Limb (tissue), 2 donors: ENCODE results near the gene PPOX.
A peak's percentile ranks its signal among the peaks of the same experiment; 100 is the strongest.

Experiments used
- DNase-seq, 2 donors: peaks; one replicate each; pipeline ENCODE4 v3.0.0-alpha.2; 2016; ENCODE audit errors: extremely low spot score in 2 of 2

Gene PPOX

DNA sequence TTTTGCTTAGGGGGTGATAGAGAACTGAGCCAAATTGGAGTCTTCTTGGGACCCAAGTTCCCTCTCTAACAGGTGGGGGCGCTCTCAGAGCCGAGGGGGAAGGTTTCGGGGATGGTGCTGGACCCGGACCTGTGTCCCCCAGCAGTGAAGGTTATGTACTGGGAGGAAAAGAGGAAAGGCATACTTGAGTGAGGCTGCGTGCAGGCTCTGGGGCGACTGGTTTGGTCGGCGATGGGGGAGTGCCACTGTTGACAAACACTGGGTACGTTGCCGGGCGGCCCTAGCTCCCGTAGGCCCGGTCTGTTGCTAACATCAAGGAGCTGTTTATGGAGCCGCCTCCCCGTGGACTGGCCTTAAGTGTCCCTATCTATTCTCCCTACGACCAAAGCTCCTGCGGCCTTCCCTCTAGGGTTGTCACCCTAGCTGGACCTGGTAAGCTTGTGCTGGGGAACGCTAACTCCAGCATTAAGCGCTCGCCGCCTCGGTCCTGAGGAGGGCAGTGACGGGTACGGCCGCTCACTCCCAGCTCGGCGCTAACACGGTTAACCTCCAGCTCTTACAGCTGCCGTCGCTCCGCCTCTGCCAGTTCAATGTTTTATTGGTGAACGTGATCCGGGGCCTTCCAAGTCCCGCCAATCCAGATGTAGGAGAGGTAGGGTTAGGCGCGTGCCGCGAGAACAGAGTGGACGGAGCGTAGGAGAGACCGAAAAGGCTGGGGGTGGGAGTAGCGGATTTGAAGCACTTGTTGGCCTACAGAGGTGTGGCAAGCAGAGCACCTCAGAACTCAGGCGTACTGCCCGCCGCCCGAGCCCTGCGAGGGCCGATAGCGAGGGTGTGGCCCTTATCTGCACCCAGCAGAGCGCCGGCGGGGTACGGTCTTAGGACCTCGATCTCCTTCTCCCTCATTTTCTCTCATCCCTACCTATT is at the start of gene PPOX:
PPOX (plus strand) TSS at position 685 of the 927 bp plus-strand sequence. CDS start 422 bp downstream, outside the sequence.
- DNase-seq, result peak; percentile 94 to 98

DNA sequence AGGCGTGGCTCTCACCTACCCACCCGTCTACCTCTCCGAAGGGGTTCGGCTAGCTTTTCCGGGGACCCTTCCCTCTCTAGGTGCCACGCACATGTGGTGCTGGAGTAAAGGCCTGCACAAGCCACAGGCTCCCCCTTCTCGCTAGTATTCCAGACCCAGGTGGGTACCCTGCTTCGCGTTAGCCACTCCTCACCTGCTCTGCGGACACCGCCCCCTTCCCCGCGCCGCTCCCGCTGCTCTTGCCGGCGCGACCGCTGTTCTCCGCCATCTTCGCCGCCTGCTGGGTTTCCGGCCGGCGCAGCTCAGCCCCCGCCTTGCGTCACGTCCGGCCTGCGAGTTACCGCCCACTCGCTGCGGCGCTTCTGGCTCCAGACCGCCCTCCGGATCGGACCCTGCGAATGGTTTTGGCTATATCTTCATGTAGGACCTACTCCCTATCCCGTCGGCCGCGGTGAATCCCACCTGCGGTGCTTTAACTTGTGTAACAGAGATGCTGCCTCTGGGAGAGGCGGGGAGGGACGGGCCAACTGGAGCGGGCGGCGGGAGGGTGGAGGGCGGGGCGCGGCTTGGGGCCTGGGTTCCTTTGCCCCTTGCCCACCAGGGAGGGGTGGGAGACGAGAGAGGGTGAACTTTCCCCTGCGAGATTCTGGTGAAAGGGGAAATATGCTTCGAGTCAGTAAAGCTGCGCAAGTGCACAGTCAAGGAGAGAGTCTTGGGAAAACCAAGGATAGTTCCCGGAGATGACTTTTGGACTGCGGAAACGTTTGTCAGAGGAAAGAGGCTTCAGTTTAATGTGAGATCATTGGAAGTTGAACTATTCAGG is 48.3 kb upstream of the PPOX start, which contains the start of the genes NIT1 and PFDN2:
NIT1 (plus strand) TSS at position 347 of the 823 bp plus-strand sequence; CDS start at position 419, 72 bp downstream.
PFDN2 (minus strand) TSS at position 279 of the 823 bp plus-strand sequence; CDS start at position 268, 11 bp downstream.
- DNase-seq, result peak; percentile 91 to 92

DNA sequence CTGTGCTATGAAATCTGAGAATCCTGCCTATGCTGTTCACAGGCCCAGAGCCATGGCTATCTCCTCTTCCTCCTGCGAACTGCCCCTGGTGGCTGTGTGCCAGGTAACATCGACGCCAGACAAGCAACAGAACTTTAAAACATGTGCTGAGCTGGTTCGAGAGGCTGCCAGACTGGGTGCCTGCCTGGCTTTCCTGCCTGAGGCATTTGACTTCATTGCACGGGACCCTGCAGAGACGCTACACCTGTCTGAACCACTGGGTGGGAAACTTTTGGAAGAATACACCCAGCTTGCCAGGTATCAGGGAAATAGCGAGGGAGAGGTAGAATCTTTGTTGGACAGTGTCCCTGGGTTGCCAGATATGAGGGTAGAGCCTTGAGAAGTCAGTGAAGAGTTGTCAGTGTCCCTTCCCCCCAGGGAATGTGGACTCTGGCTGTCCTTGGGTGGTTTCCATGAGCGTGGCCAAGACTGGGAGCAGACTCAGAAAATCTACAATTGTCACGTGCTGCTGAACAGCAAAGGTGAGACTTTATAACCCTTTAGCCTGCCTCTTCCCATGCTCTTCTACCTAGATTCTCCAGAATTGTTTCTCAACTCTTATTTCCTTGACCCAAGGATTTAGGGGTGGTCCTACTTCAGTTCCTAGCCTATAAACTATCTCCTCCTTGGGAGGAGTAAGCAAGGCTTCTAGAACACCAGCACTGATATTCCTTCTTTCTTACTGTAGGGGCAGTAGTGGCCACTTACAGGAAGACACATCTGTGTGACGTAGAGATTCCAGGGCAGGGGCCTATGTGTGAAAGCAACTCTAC is 46.9 kb upstream of the PPOX start:
- DNase-seq, result peak; percentile 41 to 79

DNA sequence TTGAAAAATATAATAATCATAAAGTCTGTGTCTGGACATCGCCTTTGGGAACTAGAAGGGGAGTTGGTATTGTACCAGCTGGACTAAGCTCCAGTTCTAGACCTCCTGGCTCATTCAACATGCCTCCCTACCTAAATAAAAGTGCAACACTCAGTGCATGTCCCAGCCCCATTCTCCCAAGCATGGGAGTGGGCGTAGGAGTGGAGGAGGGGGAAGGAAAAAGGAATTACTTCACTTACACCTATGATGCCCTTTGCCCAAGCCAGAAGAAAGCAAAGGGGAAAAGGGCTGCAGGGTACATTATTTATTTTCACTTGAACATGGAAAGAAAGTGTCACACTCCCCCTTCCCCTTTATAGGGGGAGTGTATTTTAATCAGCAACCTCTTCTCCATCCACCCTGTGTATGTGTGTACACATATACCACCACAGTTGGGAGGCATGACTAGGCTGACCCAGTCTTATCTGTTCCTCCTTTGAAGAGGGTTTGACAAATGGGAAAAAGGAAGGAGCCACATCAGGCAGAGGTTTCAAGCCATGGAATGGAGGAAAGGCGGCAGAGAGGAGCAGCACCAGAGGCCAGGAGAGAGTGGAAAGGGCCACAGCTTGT is 45.1 kb upstream of the PPOX start:
- DNase-seq, result no peak

DNA sequence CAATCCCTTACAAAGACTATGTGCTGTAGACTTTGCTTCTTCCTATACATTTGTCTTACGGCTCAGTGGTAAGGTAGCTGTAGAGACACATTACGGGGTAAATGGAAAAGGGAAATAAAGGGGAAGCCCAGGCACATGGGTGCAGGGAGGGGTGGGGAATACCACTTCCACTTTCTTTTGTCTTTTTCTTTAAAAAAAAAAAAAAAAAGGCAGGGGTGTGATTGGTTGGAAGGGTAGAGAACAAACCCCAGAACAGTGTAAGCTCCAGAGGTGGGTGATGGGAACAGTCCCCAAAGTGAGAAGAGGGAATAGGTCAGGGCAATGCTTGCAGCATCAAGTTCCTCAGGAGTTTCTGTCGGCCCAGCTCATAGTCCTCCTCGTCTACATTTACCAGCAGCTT is 44.4 kb upstream of the PPOX start:
- no peak for DNase-seq

DNA sequence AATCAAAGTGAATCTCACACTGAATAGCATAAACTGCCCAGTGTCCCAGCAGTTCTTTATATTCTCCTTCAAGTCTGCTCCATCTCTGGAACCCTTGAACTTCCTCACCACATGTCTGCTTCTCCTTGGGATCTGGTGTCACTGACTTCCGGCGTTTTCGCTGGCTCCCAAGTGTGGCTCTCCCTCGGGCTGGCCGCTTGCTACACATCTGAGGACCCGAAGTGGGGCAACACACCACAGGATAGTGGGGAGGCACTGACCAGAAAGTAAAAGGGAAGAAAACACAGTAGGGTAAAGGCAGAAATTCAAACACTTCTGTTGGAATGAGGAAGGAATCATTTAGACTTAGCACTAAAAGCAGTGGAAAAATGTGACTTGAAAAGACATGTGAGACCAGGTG is 43.3 kb upstream of the PPOX start:
- no peak for DNase-seq

DNA sequence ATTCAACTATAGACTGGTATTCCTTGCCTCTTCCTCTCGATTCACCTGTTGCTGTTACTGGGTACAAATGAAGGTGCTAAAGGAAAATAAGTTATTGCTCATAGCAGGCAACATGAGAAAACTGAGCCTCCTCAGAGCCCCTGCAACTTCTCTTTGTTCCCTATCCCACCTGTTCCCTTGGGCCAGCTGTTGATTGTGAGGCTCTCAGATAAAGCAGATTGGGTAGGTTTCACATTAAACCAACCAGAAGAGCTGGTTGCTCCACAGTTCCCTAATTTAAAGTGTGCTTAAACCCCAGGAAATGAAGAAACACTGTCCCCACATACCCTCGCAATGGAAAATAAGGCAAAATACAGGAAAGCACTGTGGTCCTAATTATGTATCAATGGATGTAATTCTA is 38.6 kb upstream of the PPOX start:
- no peak for DNase-seq

DNA sequence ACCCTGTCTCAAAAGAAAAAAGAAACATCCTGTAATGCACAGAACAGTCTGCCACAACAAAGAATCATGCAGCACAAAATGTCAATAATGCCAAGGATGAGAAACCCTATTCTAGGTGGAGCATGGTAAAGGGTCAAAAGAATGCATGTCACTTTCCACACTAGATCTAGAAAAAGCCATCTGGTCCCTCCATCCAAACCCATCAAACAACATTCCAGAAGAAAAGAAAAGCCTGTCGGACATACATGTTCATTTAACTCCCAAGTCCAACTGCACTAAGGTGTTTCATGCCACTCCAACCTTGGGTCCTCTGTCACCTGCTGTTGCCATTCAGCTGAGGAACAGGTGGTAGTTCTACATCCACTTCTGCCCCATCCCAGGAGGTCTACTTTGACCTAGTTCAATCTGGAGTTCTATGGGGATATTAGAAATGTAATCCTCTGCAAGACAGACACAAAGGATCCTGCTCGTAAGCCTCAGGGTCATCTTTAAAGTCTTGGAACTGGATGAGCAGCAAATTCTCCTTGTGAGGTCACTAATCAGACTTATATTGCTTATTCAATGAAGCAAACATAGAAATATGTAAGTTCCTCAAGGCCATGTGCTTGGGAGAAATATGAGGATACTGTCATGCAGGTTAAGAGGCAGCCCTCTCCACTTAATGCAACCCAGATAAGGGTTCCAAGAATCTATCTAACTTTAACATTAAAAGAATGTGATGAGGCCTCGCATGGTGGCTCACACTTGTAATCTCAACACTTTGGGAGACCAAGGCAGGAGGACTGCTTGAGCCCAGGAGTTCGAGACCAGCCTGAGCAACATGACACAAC is 37.4 kb upstream of the PPOX start:
- DNase-seq, result no peak

DNA sequence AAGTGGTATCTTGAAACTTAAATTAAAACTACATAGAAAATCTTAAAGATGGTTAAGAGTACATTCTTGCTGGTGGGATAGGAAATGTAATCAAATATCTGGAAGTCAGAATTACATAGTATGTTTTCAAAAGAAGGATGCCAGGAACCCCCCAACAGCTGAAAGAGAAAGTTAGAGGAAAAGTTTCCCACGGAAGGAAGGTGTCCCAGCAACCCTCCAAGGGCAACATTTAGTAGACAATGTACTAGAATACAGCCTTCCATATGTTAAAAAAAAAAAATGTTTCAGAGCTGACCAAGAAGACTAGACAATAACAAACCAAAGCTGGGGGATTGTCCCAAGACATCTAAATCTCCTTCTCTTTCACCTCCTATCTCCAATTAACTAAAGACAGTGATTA is 36.0 kb upstream of the PPOX start:
- DNase-seq, result no peak

DNA sequence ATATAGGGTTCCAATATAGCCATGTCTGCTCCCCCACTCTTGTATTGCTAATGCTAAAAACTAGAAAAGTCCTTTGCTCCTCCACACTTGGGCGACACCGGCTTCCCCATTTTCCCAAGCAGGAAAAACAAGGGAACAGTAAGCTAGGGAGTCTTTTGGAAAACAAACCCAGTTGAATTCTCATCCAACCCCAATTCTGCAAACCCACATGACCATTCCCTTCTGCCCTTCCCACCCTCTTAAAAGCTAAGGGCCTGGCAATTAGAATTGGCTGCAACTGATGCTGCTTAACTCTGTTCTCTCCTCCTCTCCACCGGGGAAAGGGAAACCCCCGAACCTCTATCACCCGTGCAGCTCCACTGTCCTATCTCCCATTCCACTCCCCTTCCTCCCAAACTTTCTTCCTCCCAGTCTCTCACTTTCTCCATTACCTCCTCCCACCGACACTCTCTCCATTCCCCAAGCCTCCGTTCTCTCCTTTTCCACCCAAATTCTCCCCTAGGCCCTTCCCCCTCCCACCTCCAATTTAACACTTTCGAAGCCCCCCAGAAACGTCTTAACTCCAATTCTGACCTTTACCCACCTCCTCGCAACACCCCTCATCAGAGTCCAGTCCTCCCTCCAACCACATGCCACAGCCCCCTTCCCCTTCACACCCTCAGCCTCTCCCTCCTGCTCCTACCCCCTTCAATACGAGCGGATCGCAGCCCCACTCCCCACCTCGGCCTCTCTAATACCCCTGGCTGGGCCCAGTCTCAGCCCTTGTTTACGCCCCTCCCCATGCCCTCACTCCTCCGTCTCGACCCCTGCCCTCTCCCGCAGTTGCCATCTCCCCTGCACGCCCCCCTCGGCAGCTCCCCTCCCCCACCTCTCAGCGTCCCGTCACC is 34.5 kb upstream of the PPOX start:
- peak in 1 of 2 donors; percentile 19 for DNase-seq

DNA sequence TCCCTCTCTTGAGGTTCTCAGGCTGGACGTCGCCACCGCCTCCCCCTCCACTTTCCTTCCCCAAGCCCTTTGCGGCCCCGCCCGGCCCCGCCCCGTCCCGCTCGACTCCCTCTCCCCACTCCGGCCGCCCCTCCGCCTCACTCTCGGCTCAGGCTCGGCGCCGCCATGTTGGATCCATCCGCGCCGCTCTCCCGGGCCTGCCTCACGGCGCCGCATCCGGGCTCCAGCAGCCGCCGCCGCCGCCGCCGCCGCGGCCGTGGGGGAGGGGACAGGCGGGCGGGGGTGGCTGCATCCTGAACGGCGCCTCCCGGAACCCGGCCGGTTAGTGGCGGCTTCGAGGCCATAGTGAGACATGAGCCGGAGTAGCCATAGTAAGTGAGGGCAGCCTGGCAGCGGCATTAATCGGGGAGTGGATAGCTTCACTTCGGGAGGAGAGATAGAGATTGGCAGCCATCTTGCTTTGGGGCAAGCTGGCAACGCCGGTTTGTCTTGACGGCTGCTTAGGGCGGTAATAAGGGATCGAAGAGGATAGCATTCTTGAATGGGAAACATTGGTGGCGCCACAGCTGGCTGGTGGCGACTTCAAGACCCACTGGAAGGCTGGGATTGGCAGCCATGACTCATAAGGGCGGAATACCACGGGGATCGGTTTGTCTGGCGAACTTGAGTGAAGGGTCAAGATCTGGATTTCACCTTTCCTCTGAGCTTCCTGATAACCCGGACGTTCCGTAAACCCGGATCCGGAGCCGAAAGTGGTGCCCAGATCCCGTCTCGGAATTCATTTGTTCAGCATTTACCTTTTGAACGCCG is 33.6 kb upstream of the PPOX start, which contains the start of gene DEDD:
DEDD (minus strand) TSS at position 258 of the 810 bp plus-strand sequence. CDS start 8,205 bp downstream, outside the sequence.
- peak; percentile 94 to 97 for DNase-seq

DNA sequence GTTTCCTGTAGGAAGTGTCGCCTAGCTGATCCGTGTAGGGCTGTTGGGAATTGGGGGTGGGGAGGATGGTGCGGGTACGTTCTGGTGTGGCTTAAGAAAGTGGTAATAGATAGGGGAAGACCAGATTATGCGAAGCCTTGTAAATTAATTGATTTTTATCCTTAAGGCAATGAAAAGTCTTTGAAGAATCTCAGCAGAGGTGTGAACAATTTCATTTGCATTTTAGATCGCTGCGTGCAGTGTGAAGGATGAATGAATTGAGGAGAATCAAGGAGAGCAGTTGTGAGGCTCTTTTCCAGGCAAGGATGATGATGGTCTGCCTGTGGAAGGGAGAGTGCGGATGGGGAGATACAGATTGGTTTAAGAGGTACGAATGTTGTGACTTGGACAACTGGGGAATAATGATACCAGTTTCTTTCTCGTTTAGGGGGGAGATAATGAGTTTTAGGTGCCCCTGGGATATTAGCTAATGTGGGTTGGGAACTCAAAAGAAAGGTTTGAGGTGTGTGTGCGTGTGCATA is 32.9 kb upstream of the PPOX start:
- DNase-seq, result no peak

DNA sequence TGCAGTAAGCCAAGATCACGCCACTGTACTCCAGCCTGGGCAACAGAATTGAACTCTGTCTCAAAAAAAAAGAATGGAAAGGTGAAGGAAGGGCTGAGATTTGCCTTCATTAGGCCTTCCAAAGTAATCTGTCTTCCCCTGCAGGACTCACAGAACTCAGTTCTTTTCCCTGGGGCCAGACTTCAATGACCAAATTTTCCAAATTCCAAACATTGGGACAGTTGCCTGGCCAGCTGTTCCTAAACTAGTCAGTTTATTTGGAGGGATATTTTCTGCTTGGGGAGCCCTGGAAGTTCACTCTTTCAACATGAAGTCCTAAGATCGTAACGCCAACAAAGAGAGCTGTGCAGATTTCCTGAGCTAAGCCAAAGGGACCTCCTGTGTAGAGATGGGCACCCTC is 28.3 kb upstream of the PPOX start:
- no peak for DNase-seq

DNA sequence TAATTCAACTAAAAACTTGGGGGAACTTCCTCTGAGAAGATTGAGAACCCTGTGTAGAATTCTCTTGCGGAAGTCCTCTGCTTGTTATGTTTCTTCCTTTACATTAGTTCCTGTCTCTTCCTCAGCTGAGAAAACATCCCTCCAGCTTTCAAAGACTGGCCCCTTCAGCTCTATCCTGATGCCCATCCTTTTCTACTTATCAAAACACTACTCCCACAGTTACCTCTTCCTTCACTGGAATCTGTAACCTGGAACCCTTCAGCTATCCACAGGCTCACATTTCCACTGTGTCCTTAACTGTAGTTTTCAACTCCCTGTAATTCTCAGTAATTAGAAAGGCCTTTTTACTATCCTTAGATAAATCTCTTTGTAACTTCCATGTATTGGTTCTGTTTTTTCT is 27.8 kb upstream of the PPOX start:
- no peak for DNase-seq

DNA sequence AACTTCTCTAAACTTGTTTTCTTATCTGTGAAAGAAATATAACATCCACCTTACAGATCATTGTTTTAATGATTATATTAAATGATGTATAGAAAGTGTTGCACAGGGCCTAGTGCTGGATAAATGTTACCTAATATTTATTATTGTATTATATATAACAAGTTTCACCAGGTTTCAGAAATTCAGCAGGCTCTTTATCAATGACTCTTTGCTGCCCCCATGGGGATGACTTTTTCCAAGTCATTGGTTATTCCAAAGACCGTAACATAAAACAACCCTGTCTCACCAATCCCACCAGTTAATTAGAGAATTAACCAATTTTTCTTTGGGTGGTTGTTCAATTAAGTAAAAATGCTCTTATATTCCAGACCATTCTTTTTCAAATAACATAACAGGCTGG is 26.5 kb upstream of the PPOX start:
- DNase-seq, result peak in 1 of 2 donors; percentile 26

DNA sequence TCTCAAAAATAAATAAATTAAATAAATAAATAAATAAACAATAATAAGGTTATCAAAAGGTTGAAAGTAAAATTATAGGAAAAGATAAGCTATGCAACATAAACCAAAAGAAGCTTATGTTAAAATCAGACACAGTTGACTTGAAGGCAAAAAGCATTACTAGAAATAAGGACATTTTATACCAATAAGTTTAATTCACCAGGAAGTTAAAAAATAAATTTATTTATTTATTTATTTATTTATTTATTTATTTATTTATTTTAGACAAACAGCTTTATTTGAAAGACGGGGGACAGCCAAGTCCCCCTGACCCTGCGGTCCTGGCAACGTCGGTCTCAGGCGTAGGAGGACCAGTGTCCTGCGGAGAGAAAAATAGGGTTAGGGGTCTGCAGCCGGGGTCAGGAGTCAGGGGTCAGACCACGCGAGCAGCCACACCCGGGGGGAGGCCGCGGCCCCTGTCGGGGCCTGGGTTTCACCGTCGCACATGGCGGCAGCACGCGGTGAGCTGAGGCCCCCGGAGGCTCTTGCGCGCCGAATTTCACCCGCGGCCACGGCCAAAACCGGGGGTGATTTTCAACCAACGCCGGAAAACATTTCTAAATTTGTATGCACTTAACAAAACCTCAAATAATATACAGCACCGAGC is 25.3 kb upstream of the PPOX start:
- DNase-seq, result no peak

DNA sequence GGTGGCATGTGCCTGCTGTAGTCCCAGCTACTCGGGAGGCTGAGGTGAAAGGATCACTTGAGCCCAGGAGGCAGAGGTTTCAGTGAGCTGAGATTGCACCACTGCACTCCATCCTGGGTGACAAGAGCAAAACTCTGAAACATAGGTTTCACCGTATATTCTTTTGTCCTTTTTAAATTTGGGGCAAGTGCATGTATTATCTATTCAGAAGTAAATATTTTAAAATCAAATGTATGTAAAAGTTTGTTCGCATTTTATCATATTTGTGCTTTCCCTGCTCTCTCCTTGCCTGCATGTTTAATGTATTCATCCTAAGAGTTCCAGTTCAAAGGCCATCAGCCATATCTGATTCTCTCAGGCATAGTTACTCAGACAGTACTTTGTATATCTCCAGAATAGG is 20.4 kb upstream of the PPOX start:
- no peak for DNase-seq
